PC-9 (cell line): ENCODE measurements around the gene SUPT5H. TPM values are rescaled to one million over a fixed set of nuclear protein-coding genes. Genes with fewer than 3 reads are reported as not detected.

Experiments used
- BruUV-seq: library from RNA; stranded (reverse); fragments of 400-500 nt; replicated peaks from 2 replicates; lab custom pipeline; 2021; lab: Mats Ljungman, UMichigan
- CTCF ChIA-PET: fragments of 300-600 bp; sonication (Branson Sonifier 250); formaldehyde crosslinking; loops from one replicate; lab custom pipeline; 2022; ENCODE audit warnings: antibody characterized with exemption; lab: Charles Lee
- POLR2A ChIA-PET: fragments of 300-600 bp; sonication (Branson Sonifier 250); formaldehyde crosslinking; loops from one replicate; lab custom pipeline; 2022; ENCODE audit warnings: antibody characterized with exemption; ENCODE audit not compliant: unreplicated experiment; lab: Charles Lee
- DNase-seq, 2 experiments: peaks; one replicate each; pipeline versions ENCODE4 v3.0.0 to v3.0.0-alpha.2; 2015 to 2022; ENCODE audit warnings: mixed read lengths in 1 of 2
- H2AFZ ChIP-seq: fragments of 200-600 bp; sonication (generic); 2 replicates; pipeline ENCODE4 v1.8.1; 2017; ENCODE audit warnings: antibody characterized with exemption
- H3F3A ChIP-seq: fragments of 200-600 bp; sonication (generic); 2 replicates; pipeline ENCODE4 v1.8.1; 2017; ENCODE audit warnings: antibody characterized with exemption, mild to moderate bottlenecking, low read depth; ENCODE audit not compliant: insufficient read depth
- H3K27ac ChIP-seq: fragments of 200-600 bp; sonication (generic); 2 replicates; pipeline ENCODE4 v1.6.1; 2016; ENCODE audit warnings: mixed run types
- H3K27me3 ChIP-seq: fragments of 200-600 bp; sonication (generic); 2 replicates; pipeline ENCODE4 v1.6.1; 2016; ENCODE audit warnings: low read depth, mixed run types; ENCODE audit not compliant: insufficient read depth
- H3K36me3 ChIP-seq: fragments of 200-600 bp; sonication (generic); 2 replicates; pipeline ENCODE4 v1.6.1; 2016; ENCODE audit warnings: low read depth, mixed run types
- H3K4me1 ChIP-seq: fragments of 200-600 bp; sonication (generic); replicated peaks from 2 replicates; pipeline ENCODE4 v1.6.1; 2016; ENCODE audit warnings: mixed run types; ENCODE audit not compliant: insufficient read depth
- H3K4me2 ChIP-seq: fragments of 200-600 bp; sonication (generic); 2 replicates; pipeline ENCODE4 v1.6.1; 2017; ENCODE audit warnings: mixed run types
- H3K4me3 ChIP-seq: fragments of 200-600 bp; sonication (generic); 2 replicates; pipeline ENCODE4 v1.6.1; 2016; ENCODE audit warnings: mixed run types
- H3K79me2 ChIP-seq: fragments of 200-600 bp; sonication (generic); 2 replicates; pipeline ENCODE4 v1.6.1; 2017; ENCODE audit warnings: low read depth, mixed run types
- H3K9me2 ChIP-seq: fragments of 200-600 bp; sonication (generic); 2 replicates; pipeline ENCODE4 v1.8.1; 2017; ENCODE audit warnings: mild to moderate bottlenecking; ENCODE audit not compliant: insufficient read depth
- H3K9me3 ChIP-seq: fragments of 200-600 bp; sonication (generic); 2 replicates; pipeline ENCODE4 v1.8.1; 2016; ENCODE audit warnings: low read depth; ENCODE audit not compliant: insufficient read depth
- H4K20me1 ChIP-seq: fragments of 200-600 bp; sonication (generic); 2 replicates; pipeline ENCODE4 v1.8.1; 2017; ENCODE audit not compliant: insufficient read depth
- EZH2 ChIP-seq: fragments of 200-600 bp; sonication (generic); IDR thresholded peaks from 2 replicates; pipeline ENCODE4 v1.8.0; 2017; ENCODE audit warnings: antibody characterized with exemption, low read depth
- intact Hi-C: fragments of 100-400 bp; cut with micrococcal nuclease; formaldehyde crosslinking; loops from one replicate; pipeline ENCODE4 v1.10.0; 2022; ENCODE audit not compliant: unreplicated experiment
- total RNA-seq: library from RNA; stranded (reverse); gene quantifications from 2 replicates; pipeline ENCODE4 v1.2.3, GENCODE V29; 2021
- TF ChIP-seq, protein P1 (sequence below): fragments of 200-600 bp; sonication (generic); conservative IDR thresholded peaks from 2 replicates; pipeline ENCODE4 v1.6.1; 2017; ENCODE audit warnings: mixed run types, antibody characterized with exemption, mild to moderate bottlenecking, moderate library complexity

SUPT5H gene
- total RNA-seq, 1 experiment from 2014 or later, result 118 TPM

DNA sequence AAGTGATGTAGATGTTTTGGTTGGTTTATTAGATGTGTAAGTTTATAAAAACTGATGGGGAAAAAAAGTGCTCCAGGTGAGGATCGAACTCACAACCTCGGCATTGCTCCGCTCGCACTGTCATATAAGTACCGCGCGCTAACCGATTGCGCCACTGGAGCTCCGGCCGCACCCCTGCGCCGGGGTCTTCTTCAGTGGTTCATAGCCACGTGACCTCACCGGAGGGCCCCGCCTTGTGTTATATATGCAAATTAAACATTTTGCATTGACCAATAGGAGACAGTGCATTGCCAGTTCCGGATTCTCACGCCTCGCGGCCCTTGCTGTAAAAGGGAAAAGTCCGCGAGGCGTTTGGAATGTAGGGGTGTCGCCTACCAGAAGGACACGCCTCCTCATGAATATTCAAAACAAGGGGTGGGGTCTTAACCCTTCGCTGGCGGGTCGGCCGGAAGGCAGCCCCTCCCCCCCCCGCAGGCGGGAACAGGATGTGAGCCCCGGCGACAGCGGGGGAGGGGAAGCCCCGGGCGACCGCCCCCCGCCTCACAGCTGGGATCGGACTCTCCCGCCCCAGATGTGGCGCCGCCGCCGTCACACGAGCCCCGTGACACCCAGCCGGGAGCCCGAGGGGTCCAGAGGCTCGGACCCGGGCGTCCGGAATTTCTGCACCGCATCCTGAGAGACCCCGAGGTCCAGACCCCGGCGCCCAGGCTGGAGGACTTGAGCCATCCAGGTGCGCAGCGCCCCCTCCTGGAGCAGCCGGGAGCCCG lies 33.1 kb upstream of the SUPT5H start, which contains the start of gene PLEKHG2:
Gene PLEKHG2, plus strand, starts transcription at position 570 of the 767 bp plus-strand sequence. CDS start 1,418 bp downstream, outside the sequence.
- Histone ChIP-seq H3K27ac (0 out of 2 replicates have a peak within 1 kb of the TSS, but pooled peaks have one; percentile 93), H3K4me1 (peaks cover 30% of the 10 kb centered on the region), H3K9me3 (no peaks in the 10 kb centered on the region), H3K9me2 (no peaks in the 10 kb centered on the region), H3K27me3 (no peaks in the 10 kb centered on the region), H4K20me1 (peaks cover 14% of the 10 kb centered on the region), H3F3A (peaks cover 42% of the 10 kb centered on the region; the same call in 1 of the 2 replicates), H3K4me2 (peak within 1 kb of the TSS; percentile 99), H3K4me3 (peak within 1 kb of the TSS; percentile 92), H3K36me3 (peaks cover 11% of the 10 kb centered on the region; the same call in 1 of the 2 replicates), H2AFZ (peak within 1 kb of the TSS; percentile 82), H3K79me2 (peaks cover 21% of the 10 kb centered on the region)
- no peak for TF ChIP-seq EZH2
- TF ChIP-seq, protein P1, sequence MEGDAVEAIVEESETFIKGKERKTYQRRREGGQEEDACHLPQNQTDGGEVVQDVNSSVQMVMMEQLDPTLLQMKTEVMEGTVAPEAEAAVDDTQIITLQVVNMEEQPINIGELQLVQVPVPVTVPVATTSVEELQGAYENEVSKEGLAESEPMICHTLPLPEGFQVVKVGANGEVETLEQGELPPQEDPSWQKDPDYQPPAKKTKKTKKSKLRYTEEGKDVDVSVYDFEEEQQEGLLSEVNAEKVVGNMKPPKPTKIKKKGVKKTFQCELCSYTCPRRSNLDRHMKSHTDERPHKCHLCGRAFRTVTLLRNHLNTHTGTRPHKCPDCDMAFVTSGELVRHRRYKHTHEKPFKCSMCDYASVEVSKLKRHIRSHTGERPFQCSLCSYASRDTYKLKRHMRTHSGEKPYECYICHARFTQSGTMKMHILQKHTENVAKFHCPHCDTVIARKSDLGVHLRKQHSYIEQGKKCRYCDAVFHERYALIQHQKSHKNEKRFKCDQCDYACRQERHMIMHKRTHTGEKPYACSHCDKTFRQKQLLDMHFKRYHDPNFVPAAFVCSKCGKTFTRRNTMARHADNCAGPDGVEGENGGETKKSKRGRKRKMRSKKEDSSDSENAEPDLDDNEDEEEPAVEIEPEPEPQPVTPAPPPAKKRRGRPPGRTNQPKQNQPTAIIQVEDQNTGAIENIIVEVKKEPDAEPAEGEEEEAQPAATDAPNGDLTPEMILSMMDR, result peak; percentile 92
- CTCF ChIA-PET, result interaction anchor here (0.6 to 1.4 kb wide), 2 partner anchors 14 to 216 kb away, joined by 3 to 8 read pairs; no protein-coding TSS in a partner anchor
- DNase-seq, result peak; percentile 97
- intact Hi-C loops, result loop anchor here (1.0 to 5.0 kb wide), 11 partner anchors 9 to 450 kb away; partner anchors contain the start of genes EID2B, FBXO27, PAK4 and SAMD4B
- BruUV-seq, result no TSS peak
- POLR2A ChIA-PET, result interaction anchor here (0.6 to 1.3 kb wide), 3 partner anchors 10 to 21 kb away, joined by 4 to 9 read pairs (median 7); partner anchors contain the start of genes MED29 and PAF1

DNA sequence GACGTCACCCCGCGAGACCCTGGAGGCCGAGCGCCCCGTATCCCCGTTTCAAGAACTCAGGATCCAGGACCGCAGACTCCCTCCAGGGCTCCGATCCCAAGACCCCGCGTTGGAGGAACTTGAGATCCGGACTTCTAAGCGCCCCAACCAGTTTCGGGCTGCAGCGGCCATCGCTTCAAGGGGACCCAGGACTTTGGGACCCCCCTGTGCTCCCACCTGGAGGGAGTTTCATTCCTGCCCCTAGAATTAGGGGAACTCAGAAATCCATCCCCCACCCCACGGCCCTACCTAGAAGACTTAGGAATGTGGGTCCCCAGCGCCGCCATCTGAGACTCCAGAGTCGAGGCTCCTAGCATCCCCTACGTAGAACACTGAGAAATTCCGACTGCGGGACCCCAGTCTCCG lies 32.5 kb upstream of the SUPT5H start:
- no TSS peak for BruUV-seq
- Histone ChIP-seq H3K36me3 (peaks cover 10% of the 10 kb centered on the region; the same call in 1 of the 2 replicates), H2AFZ (peak overlapping the region; percentile 82), H3K27ac (no peak overlapping the region), H3K4me2 (peak overlapping the region; percentile 90), H3K9me2 (no peaks in the 10 kb centered on the region), H3K4me3 (peak overlapping the region; percentile 92), H3K79me2 (peaks cover 15% of the 10 kb centered on the region), H3K4me1 (peaks cover 30% of the 10 kb centered on the region), H4K20me1 (peaks cover 10% of the 10 kb centered on the region), H3F3A (peaks cover 40% of the 10 kb centered on the region; the same call in 1 of the 2 replicates), H3K27me3 (no peaks in the 10 kb centered on the region), H3K9me3 (no peaks in the 10 kb centered on the region)
- CTCF ChIA-PET, result no interaction called here
- intact Hi-C loops, result loop anchor here (1.0 to 5.0 kb wide), 12 partner anchors 10 to 451 kb away; partner anchors contain the start of genes EID2B, FBXO27, MED29 and PAF1
- POLR2A ChIA-PET, result interaction anchor here (0.6 to 0.8 kb wide), 2 partner anchors 11 to 14 kb away, joined by 4 read pairs; no protein-coding TSS in a partner anchor
- TF ChIP-seq EZH2, result no peak
- TF ChIP-seq, protein P1, result peak; percentile 64; the same call in 1 of the 2 replicates
- DNase-seq, result peak in 1 of 2 experiments; percentile 39

DNA sequence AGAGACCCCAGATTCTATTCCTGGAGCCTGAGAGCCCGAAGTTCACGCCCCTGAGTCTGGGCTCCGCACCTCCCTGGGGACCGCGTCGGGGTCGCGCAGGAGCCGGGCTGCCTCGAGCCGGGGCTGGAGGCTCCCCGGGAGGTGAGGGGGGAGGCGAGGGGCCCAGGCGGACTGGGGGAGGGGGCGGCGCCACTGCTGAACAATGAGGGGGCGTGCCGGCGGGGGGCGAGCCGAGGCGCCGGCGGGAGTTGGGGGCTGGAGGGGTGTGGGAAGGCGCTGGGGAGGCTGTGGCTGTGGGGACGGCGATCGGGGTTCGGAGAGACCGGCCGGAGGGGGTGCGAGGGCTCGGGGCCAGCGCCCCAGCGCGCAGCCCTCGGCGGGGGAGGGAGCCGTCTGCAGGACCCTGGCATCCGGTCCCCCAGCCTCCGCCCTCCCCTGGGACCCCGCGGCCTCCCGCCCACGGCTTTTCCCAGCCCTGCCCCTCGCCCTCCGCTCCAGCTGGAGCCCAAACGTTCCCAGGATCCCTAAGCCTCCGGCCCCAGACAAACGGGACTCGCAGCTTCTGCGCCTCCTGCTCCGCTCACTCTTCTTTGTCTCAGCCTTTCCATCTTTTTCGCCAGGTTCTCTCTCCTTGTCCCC lies 32.0 kb upstream of the SUPT5H start:
- no peaks in the 10 kb centered on the region for H3K9me3 ChIP-seq
- peak; percentile 11 to 37 for DNase-seq
- peaks cover 39% of the 10 kb centered on the region; the same call in 1 of the 2 replicates for H3F3A ChIP-seq
- ChIA-PET CTCF (no interaction called here), POLR2A (interaction anchor here (0.8 to 1.2 kb wide), 2 partner anchors 15 to 23 kb away, joined by 4 to 21 read pairs; partner anchors contain the start of gene RPS16)
- peaks cover 28% of the 10 kb centered on the region for H3K4me1 ChIP-seq
- H3K27ac ChIP-seq, result no peak overlapping the region
- BruUV-seq, result no TSS peak
- H3K4me2 ChIP-seq, result peak overlapping the region; percentile 90
- peak overlapping the region; percentile 82 for H2AFZ ChIP-seq
- H3K27me3 ChIP-seq, result no peaks in the 10 kb centered on the region
- no peaks in the 10 kb centered on the region for H3K9me2 ChIP-seq
- H3K79me2 ChIP-seq, result peaks cover 10% of the 10 kb centered on the region
- 0 out of 2 replicates have a peak, but pooled peaks cover 4% of the 10 kb centered on the region for H3K36me3 ChIP-seq
- H3K4me3 ChIP-seq, result peak overlapping the region; percentile 92
- intact Hi-C loops, result loop anchor here (1.0 to 5.0 kb wide), 4 partner anchors 22 to 451 kb away; partner anchors contain the start of genes FBXO27, MED29 and PAF1
- TF ChIP-seq EZH2, result no peak
- TF ChIP-seq, protein P1, result no peak
- peaks cover 5% of the 10 kb centered on the region for H4K20me1 ChIP-seq
